Activated CD8-positive, alpha-beta T cell treated with anti-CD3 and anti-CD28 coated beads for 36 hours (primary cell): ENCODE data around the gene GAPDHS. TPM values are rescaled to one million over a fixed set of nuclear protein-coding genes. Genes with fewer than 3 reads are reported as not detected.

Experiments
- ATAC-seq: fragments of 200-7000 bp; cut with Tn5 transposase; one replicate; pipeline ENCODE4 v1.10.0; 2021; ENCODE audit warnings: mild to moderate bottlenecking, moderate library complexity
- CTCF ChIA-PET: fragments of 350-600 bp; sonication (Branson Sonifier 250); formaldehyde crosslinking; loops from one replicate; lab custom pipeline; 2021; ENCODE audit warnings: antibody characterized with exemption; lab: Charles Lee
- POLR2A ChIA-PET: fragments of 350-600 bp; sonication (Branson Sonifier 250); formaldehyde crosslinking; loops from one replicate; lab custom pipeline; 2021; ENCODE audit warnings: antibody characterized with exemption; lab: Charles Lee
- DNase-seq: peaks from one replicate; pipeline ENCODE4 v3.0.0-alpha.2; 2020
- H3K27ac Mint-ChIP-seq: one replicate; pipeline ENCODE4 v1.8.0; 2021; ENCODE audit warnings: mild to moderate bottlenecking, mixed read lengths
- H3K27me3 Mint-ChIP-seq: one replicate; pipeline ENCODE4 v1.8.0; 2021; ENCODE audit warnings: mixed read lengths
- H3K36me3 Mint-ChIP-seq: one replicate; pipeline ENCODE4 v1.8.0; 2021; ENCODE audit warnings: low read depth, mixed read lengths
- H3K4me1 Mint-ChIP-seq: one replicate; pipeline ENCODE4 v1.8.0; 2021; ENCODE audit warnings: low read depth, mixed read lengths
- H3K4me3 Mint-ChIP-seq: one replicate; pipeline ENCODE4 v1.8.0; 2021; ENCODE audit warnings: mild to moderate bottlenecking, moderate library complexity, mixed read lengths
- H3K9me3 Mint-ChIP-seq: one replicate; pipeline ENCODE4 v1.8.0; 2021; ENCODE audit warnings: mixed read lengths
- CTCF ChIP-seq: fragments of 200-600 bp; IDR thresholded peaks from one replicate; pipeline ENCODE4 v1.8.0; 2022; ENCODE audit warnings: antibody characterized with exemption, mild to moderate bottlenecking
- intact Hi-C: fragments of 100-400 bp; cut with micrococcal nuclease; formaldehyde crosslinking; loops from one replicate; pipeline ENCODE4 v1.10.0; 2022
- total RNA-seq, 2 experiments: library from RNA; stranded (reverse); gene quantifications; one replicate each; pipeline ENCODE4 v1.2.3, GENCODE V29; 2021

The GAPDHS gene
- total RNA-seq, 2 experiments from 2014 or later = not detected

- Mint-ChIP-seq H3K27me3 (peaks cover 25% of the 10 kb centered on the region), H3K4me1 (no peaks in the 10 kb centered on the region), H3K4me3 (no peak overlapping the region), H3K27ac (no peak overlapping the region), H3K36me3 (no peaks in the 10 kb centered on the region), H3K9me3 (no peaks in the 10 kb centered on the region)
- no peak for ATAC-seq
- ChIA-PET CTCF (interaction anchor here (1.0 kb wide), 1 partner anchor 26 kb away, joined by 3 read pairs; no protein-coding TSS in a partner anchor), POLR2A (no interaction called here)
- no peak for DNase-seq
- intact Hi-C loops = no loop called here
- no peak for TF ChIP-seq CTCF
These were observed 33.5 kb downstream of the GAPDHS start for GRCh38 chr19:35566738-35567137.

GRCh38 chr19:35569281-35569781 is 36.1 kb downstream of the GAPDHS start:
- peaks cover 1% of the 10 kb centered on the region for H3K9me3 Mint-ChIP-seq
- H3K27ac Mint-ChIP-seq = no peak overlapping the region
- no peak for ATAC-seq
- intact Hi-C loops = no loop called here
- H3K36me3 Mint-ChIP-seq = no peaks in the 10 kb centered on the region
- no peak for DNase-seq
- no peaks in the 10 kb centered on the region for H3K4me1 Mint-ChIP-seq
- ChIA-PET POLR2A (no interaction called here), CTCF (no interaction called here)
- H3K27me3 Mint-ChIP-seq = peaks cover 19% of the 10 kb centered on the region
- no peak for TF ChIP-seq CTCF
- H3K4me3 Mint-ChIP-seq = no peak overlapping the region

GRCh38 chr19:35571406-35571965 is 38.2 kb downstream of the GAPDHS start:
- intact Hi-C loops = no loop called here
- Mint-ChIP-seq H3K27me3 (peaks cover 15% of the 10 kb centered on the region), H3K9me3 (peaks cover 17% of the 10 kb centered on the region), H3K4me3 (no peak overlapping the region), H3K36me3 (peaks cover 5% of the 10 kb centered on the region), H3K27ac (no peak overlapping the region), H3K4me1 (no peaks in the 10 kb centered on the region)
- ATAC-seq = no peak
- TF ChIP-seq CTCF = no peak
- DNase-seq = no peak
- CTCF ChIA-PET = no interaction called here
- POLR2A ChIA-PET = no interaction called here

GRCh38 chr19:35577918-35578317 is 44.7 kb downstream of the GAPDHS start:
- H3K36me3 Mint-ChIP-seq = peaks cover 8% of the 10 kb centered on the region
- H3K27ac Mint-ChIP-seq = no peak overlapping the region
- intact Hi-C loops = no loop called here
- ATAC-seq (no peak), DNase-seq (no peak)
- peaks cover 8% of the 10 kb centered on the region for H3K27me3 Mint-ChIP-seq
- H3K4me3 Mint-ChIP-seq = no peak overlapping the region
- POLR2A ChIA-PET = no interaction called here
- CTCF ChIA-PET = interaction anchor here (0.6 kb wide), 1 partner anchor 14 kb away, joined by 4 read pairs; no protein-coding TSS in a partner anchor
- TF ChIP-seq CTCF = no peak
- no peaks in the 10 kb centered on the region for H3K4me1 Mint-ChIP-seq
- H3K9me3 Mint-ChIP-seq = peaks cover 29% of the 10 kb centered on the region

GRCh38 chr19:35578707-35579106 is 45.5 kb downstream of the GAPDHS start:
- Mint-ChIP-seq H3K36me3 (peaks cover 8% of the 10 kb centered on the region), H3K4me1 (no peaks in the 10 kb centered on the region), H3K9me3 (peaks cover 29% of the 10 kb centered on the region), H3K27ac (no peak overlapping the region), H3K4me3 (no peak overlapping the region), H3K27me3 (peaks cover 8% of the 10 kb centered on the region)
- ChIA-PET CTCF (interaction anchor here (0.6 to 1.5 kb wide), 4 partner anchors 13 to 68 kb away, joined by 3 to 5 read pairs (median 4); no protein-coding TSS in a partner anchor), POLR2A (no interaction called here)
- intact Hi-C loops = no loop called here
- ATAC-seq (no peak), DNase-seq (no peak)
- TF ChIP-seq CTCF = no peak
